ENCODE measurements around the gene KCNG4. TPM values are rescaled to one million over a fixed set of nuclear protein-coding genes. Genes with fewer than 3 reads are reported as not detected.

Gene KCNG4
- total and polyA plus RNA-seq, 10 of the 15 experiments (the other 5 are each of a cell fraction or from before 2014, with no cell fraction given): not detected

GRCh38 chr16:84196727-84197394, 43.0 kb downstream of the KCNG4 start:
- 26% methylated on average over 12 of the region's 16 CpGs for WGBS (ENCODE audit: insufficient coverage, insufficient replicate concordance, low lambda C conversion rate, missing lambda C conversion rate)
- CTCF ChIA-PET: no interaction called here
- SMC1A ChIA-PET (ENCODE audit: uncharacterized antibody, unreplicated experiment): no interaction called here
- no TSS peak for BruUV-seq (replicated peaks)
- TF ChIP-seq SMAD1 (IDR thresholded peaks at IDR 0.05; ENCODE audit: low read depth, partially characterized antibody) (no peak), BHLHE40 (IDR thresholded peaks at IDR 0.05; ENCODE audit: borderline replicate concordance in 1 of 2, low read depth in 2 of 2, low read length in 1 of 2) (0 out of 4 replicates have a peak, but pooled peaks of 1 of the 2 experiments have one; percentile 12)
- Histone ChIP-seq H3K4me3 (no peak overlapping the region), H3K9me3 (replicated peaks; ENCODE audit: control insufficient read depth, insufficient read depth, low read length) (no peaks in the 10 kb centered on the region), H3K27ac (ENCODE audit: control insufficient read depth, insufficient read depth) (no peak overlapping the region), H3K79me2 (ENCODE audit: control insufficient read depth, insufficient read depth, low read length) (no peaks in the 10 kb centered on the region), H4K20me1 (ENCODE audit: control insufficient read depth, insufficient read depth) (no peaks in the 10 kb centered on the region), H3K4me1 (ENCODE audit: control insufficient read depth, insufficient read depth, low read length) (no peaks in the 10 kb centered on the region), H3K9ac (ENCODE audit: control insufficient read depth, insufficient read depth, low read length) (no peak overlapping the region), H2AFZ (ENCODE audit: control insufficient read depth, low read depth, low read length) (no peak overlapping the region), H3K4me2 (ENCODE audit: control insufficient read depth, insufficient read depth) (no peak overlapping the region), H3K36me3 (ENCODE audit: control insufficient read depth in 2 of 2, insufficient read depth in 2 of 2, low read length in 1 of 2) (no peaks in the 10 kb centered on the region), H3K27me3 (replicated peaks in 1 of 2; ENCODE audit: control insufficient read depth in 2 of 2, insufficient read depth in 2 of 2, low read length in 1 of 2) (0 out of 4 replicates have a peak, but pooled peaks cover 0 to 2% of the 10 kb centered on the region in 2 experiments)
- DNase-seq (ENCODE audit: low read depth, low spot score): no peak
- peak; percentile 41 for ATAC-seq
- RAD21 ChIA-PET (ENCODE audit: unreplicated experiment): no interaction called here
- intact Hi-C loops (cut with micrococcal nuclease; ENCODE audit: unreplicated experiment): no loop called here
- POLR2A ChIA-PET: no interaction called here
- in situ Hi-C loops (cut with MboI): no loop called here
- no peak for FAIRE-seq

GRCh38 chr16:84196101-84196500, 43.7 kb downstream of the KCNG4 start:
- no peak overlapping the region for H2AFZ ChIP-seq (ENCODE audit: control insufficient read depth, low read depth, low read length)
- WGBS (ENCODE audit: insufficient coverage, insufficient replicate concordance, low lambda C conversion rate, missing lambda C conversion rate): 54% methylated on average over 16 of the region's 16 CpGs
- in situ Hi-C loops (cut with MboI): no loop called here
- intact Hi-C loops (cut with micrococcal nuclease; ENCODE audit: unreplicated experiment): no loop called here
- BruUV-seq (replicated peaks): no TSS peak
- H3K27me3 ChIP-seq (replicated peaks in 1 of 2; ENCODE audit: control insufficient read depth in 2 of 2, insufficient read depth in 2 of 2, low read length in 1 of 2): 0 out of 4 replicates have a peak, but pooled peaks cover 0 to 2% of the 10 kb centered on the region in 2 experiments
- no peaks in the 10 kb centered on the region for H3K4me1 ChIP-seq (ENCODE audit: control insufficient read depth, insufficient read depth, low read length)
- ChIA-PET CTCF (interaction anchor here (1.6 kb wide), 1 partner anchor 9 kb away, joined by 5 read pairs; the partner anchor contains the start of gene TAF1C), RAD21 (ENCODE audit: unreplicated experiment) (no interaction called here), POLR2A (no interaction called here), SMC1A (ENCODE audit: uncharacterized antibody, unreplicated experiment) (no interaction called here)
- ATAC-seq (no peak), DNase-seq (ENCODE audit: low read depth, low spot score) (no peak), FAIRE-seq (no peak)
- no peak overlapping the region for H3K4me2 ChIP-seq (ENCODE audit: control insufficient read depth, insufficient read depth)
- no peaks in the 10 kb centered on the region for H3K36me3 ChIP-seq (ENCODE audit: control insufficient read depth in 2 of 2, insufficient read depth in 2 of 2, low read length in 1 of 2)
- H3K9me3 ChIP-seq (replicated peaks; ENCODE audit: control insufficient read depth, insufficient read depth, low read length): no peaks in the 10 kb centered on the region
- no peaks in the 10 kb centered on the region for H4K20me1 ChIP-seq (ENCODE audit: control insufficient read depth, insufficient read depth)
- H3K9ac ChIP-seq (ENCODE audit: control insufficient read depth, insufficient read depth, low read length): no peak overlapping the region
- H3K4me3 ChIP-seq: no peak overlapping the region
- no peaks in the 10 kb centered on the region for H3K79me2 ChIP-seq (ENCODE audit: control insufficient read depth, insufficient read depth, low read length)
- no peak overlapping the region for H3K27ac ChIP-seq (ENCODE audit: control insufficient read depth, insufficient read depth)
- TF ChIP-seq REST (IDR thresholded peaks at IDR 0.05; ENCODE audit: low read depth, low read length): no peak
- TF ChIP-seq ZNF622 (IDR thresholded peaks at IDR 0.05): no peak
- TF ChIP-seq ZNF592 (IDR thresholded peaks at IDR 0.05): no peak
- no peak for TF ChIP-seq NRF1 (conservative IDR thresholded peaks at IDR 0.05; ENCODE audit: low read depth, low read length)

Data from GM12878 (cell line).